ENCODE data around the gene APEX1. TPM values are rescaled to one million over a fixed set of nuclear protein-coding genes. Genes with fewer than 3 reads are reported as not detected.

Gene APEX1
- polyA plus RNA-seq, 1 of the 3 experiments (the other 2 are of a cell fraction), result 279 TPM

GRCh38 chr14:20412876-20413743, 41.9 kb upstream of the APEX1 start, which contains the start of gene TEP1:
TSS of gene TEP1 (minus strand) at chr14:20413501. CDS start at chr14:20408439, 5,062 bp downstream.
- CTCF ChIA-PET, result interaction anchor here (0.6 to 3.3 kb wide), 6 partner anchors 12 to 213 kb away, joined by 3 to 19 read pairs (median 4); no protein-coding TSS in a partner anchor
- peak; percentile 87 for DNase-seq
- H3K4me1 ChIP-seq (ENCODE audit: control insufficient read depth in 1 of 2, insufficient read depth in 2 of 2, low read depth in 1 of 2, low read length in 1 of 2), result peaks cover 0 to 17% of the 10 kb centered on the region in 2 experiments; a peak in 2 of 4 replicates
- no peaks in the 10 kb centered on the region for H4K20me1 ChIP-seq (ENCODE audit: insufficient read depth)
- POLR2A ChIA-PET, result interaction anchor here (0.7 to 2.4 kb wide), 8 partner anchors 10 to 70 kb away, joined by 3 to 9 read pairs (median 4); partner anchors contain the start of genes APEX1, OSGEP, PARP2 and PIP4P1
- TF ChIP-seq GATA2 (CRISPR knock-in tag; IDR thresholded peaks at IDR 0.05) (0 out of 2 replicates have a peak, but pooled peaks have one; percentile 7), RAD21 (IDR thresholded peaks at IDR 0.05; ENCODE audit: low read length) (no peak), ELF1 (IDR thresholded peaks at IDR 0.05) (peak; percentile 51; the same call in 1 of the 2 replicates), TAF1 (IDR thresholded peaks at IDR 0.05; ENCODE audit: borderline replicate concordance, low read depth, low read length) (peak; percentile 68), TEAD4 (IDR thresholded peaks at IDR 0.05; ENCODE audit: borderline replicate concordance, insufficient read depth) (0 out of 2 replicates have a peak, but pooled peaks have one; percentile 13), MEF2A (IDR thresholded peaks at IDR 0.05; ENCODE audit: borderline replicate concordance, low read depth) (no peak), MXI1 (IDR thresholded peaks at IDR 0.05; ENCODE audit: low read depth, low read length) (peak; percentile 68), MAX (IDR thresholded peaks at IDR 0.05; ENCODE audit: low read depth) (peak; percentile 58), NFIC (IDR thresholded peaks at IDR 0.05; ENCODE audit: borderline replicate concordance) (peak; percentile 18; the same call in 1 of the 2 replicates), JUND (IDR thresholded peaks at IDR 0.05) (no peak), TCF12 (IDR thresholded peaks at IDR 0.05) (no peak), RFX5 (IDR thresholded peaks at IDR 0.05; ENCODE audit: low read length) (no peak), USF2 (IDR thresholded peaks at IDR 0.05; ENCODE audit: borderline replicate concordance, low read depth, low read length) (no peak), POLR2AphosphoS5 (IDR thresholded peaks at IDR 0.05; ENCODE audit: low read depth, low read length) (peak; percentile 97), RCOR1 (IDR thresholded peaks at IDR 0.05; ENCODE audit: low read length) (peak; percentile 0; the same call in 1 of the 2 replicates), GABPA (IDR thresholded peaks at IDR 0.05; ENCODE audit: low read depth) (peak; percentile 69)
- peaks cover 18% of the 10 kb centered on the region for H3F3A ChIP-seq (replicated peaks; ENCODE audit: insufficient read depth)
- H3K27ac ChIP-seq (ENCODE audit: low read depth in 2 of 2, low read length in 1 of 2), result peak within 1 kb of the TSS; percentile 92 to 95
- WGBS (ENCODE audit: low lambda C conversion rate), result under 1% methylated on average over 34 of the region's 43 CpGs
- H3K27me3 ChIP-seq (ENCODE audit: insufficient read depth), result no peaks in the 10 kb centered on the region
- H3K4me2 ChIP-seq, result peak within 1 kb of the TSS; percentile 70
- H3K9me3 ChIP-seq, result no peaks in the 10 kb centered on the region
- H2AFZ ChIP-seq (ENCODE audit: low read depth), result peak within 1 kb of the TSS; percentile 99
- peaks cover 0 to 2% of the 10 kb centered on the region in 2 experiments for H3K36me3 ChIP-seq (replicated peaks in 1 of 2; ENCODE audit: control insufficient read depth in 1 of 2, insufficient read depth in 2 of 2, low read length in 1 of 2)
- H3K79me2 ChIP-seq (ENCODE audit: insufficient read depth), result peaks cover 28% of the 10 kb centered on the region
- H3K9me2 ChIP-seq, result no peaks in the 10 kb centered on the region
- peak within 1 kb of the TSS; percentile 89 for H3K9ac ChIP-seq
- H3K4me3 ChIP-seq (ENCODE audit: low read depth in 2 of 2, low read length in 1 of 2), result peak within 1 kb of the TSS; percentile 60 to 85

GRCh38 chr14:20413744-20414082, 41.3 kb upstream of the APEX1 start:
- Histone ChIP-seq H3K36me3 (replicated peaks in 1 of 2; ENCODE audit: control insufficient read depth in 1 of 2, insufficient read depth in 2 of 2, low read length in 1 of 2) (no peaks in the 10 kb centered on the region), H2AFZ (ENCODE audit: low read depth) (peak overlapping the region; percentile 99), H3K9ac (peak overlapping the region; percentile 89), H3K4me3 (ENCODE audit: low read depth in 2 of 2, low read length in 1 of 2) (peak overlapping the region; percentile 60 to 85), H4K20me1 (ENCODE audit: insufficient read depth) (no peaks in the 10 kb centered on the region), H3K79me2 (ENCODE audit: insufficient read depth) (peaks cover 28% of the 10 kb centered on the region), H3K4me2 (peak overlapping the region; percentile 70), H3K27ac (ENCODE audit: low read depth in 2 of 2, low read length in 1 of 2) (peak overlapping the region; percentile 92 to 95), H3K4me1 (ENCODE audit: control insufficient read depth in 1 of 2, insufficient read depth in 2 of 2, low read depth in 1 of 2, low read length in 1 of 2) (peaks cover 0 to 17% of the 10 kb centered on the region in 2 experiments; a peak in 2 of 4 replicates), H3K9me3 (no peaks in the 10 kb centered on the region), H3F3A (replicated peaks; ENCODE audit: insufficient read depth) (peaks cover 18% of the 10 kb centered on the region), H3K27me3 (ENCODE audit: insufficient read depth) (no peaks in the 10 kb centered on the region), H3K9me2 (no peaks in the 10 kb centered on the region)
- ChIA-PET CTCF (interaction anchor here (0.6 to 3.3 kb wide), 7 partner anchors 11 to 200 kb away, joined by 3 to 19 read pairs (median 4); partner anchors contain the start of genes APEX1, OSGEP and TTC5), POLR2A (interaction anchor here (0.9 to 2.4 kb wide), 7 partner anchors 9 to 71 kb away, joined by 3 to 9 read pairs (median 4); partner anchors contain the start of genes APEX1, OSGEP, PARP2 and PIP4P1)
- no peak for TF ChIP-seq FOXM1 (IDR thresholded peaks at IDR 0.05; ENCODE audit: low read depth)
- 0 out of 2 replicates have a peak, but pooled peaks have one; percentile 24 for TF ChIP-seq PBX3 (IDR thresholded peaks at IDR 0.05)
- WGBS (ENCODE audit: low lambda C conversion rate), result 29% methylated on average over 9 of the region's 9 CpGs
- no peak for DNase-seq

Data from SK-N-SH (cell line).